IPS DF 6.9 (cell line): ENCODE results near the gene FOXP1.

Source experiments
- DNase-seq: peaks from one replicate; pipeline ENCODE4 v3.0.0-alpha.2; 2013; ENCODE audit warnings: low read depth, low spot score
- H3K27ac ChIP-seq: one replicate; pipeline ENCODE4 v1.5.1; 2013; ENCODE audit warnings: low read length, control low read depth
- H3K27me3 ChIP-seq: 2 replicates; pipeline ENCODE4 v1.6.1; 2013; ENCODE audit warnings: mild to moderate bottlenecking, low read length; ENCODE audit not compliant: control insufficient read depth, insufficient read depth
- H3K36me3 ChIP-seq: 2 replicates; pipeline ENCODE4 v1.6.1; 2013; ENCODE audit warnings: low read length; ENCODE audit not compliant: control insufficient read depth, insufficient read depth
- H3K4me1 ChIP-seq: 2 replicates; pipeline ENCODE4 v1.6.1; 2013; ENCODE audit warnings: low read length; ENCODE audit not compliant: control insufficient read depth, insufficient read depth
- H3K4me3 ChIP-seq: 2 replicates; pipeline ENCODE4 v1.5.1; 2013; ENCODE audit warnings: mild to moderate bottlenecking, low read length
- H3K9me3 ChIP-seq: 2 replicates; pipeline ENCODE4 v1.6.1; 2013; ENCODE audit warnings: low read length, inconsistent platforms; ENCODE audit not compliant: control insufficient read depth, insufficient read depth
- WGBS: extraction: QIAGEN DNeasy Blood & Tissue Kit; methylation state at CpG from one replicate; pipeline ENCODE4 v1.1.7; 2013; ENCODE audit warnings: mixed read lengths, missing lambda C conversion rate; ENCODE audit not compliant: insufficient read length, insufficient coverage; 5-methylcytosine and 5-hydroxymethylcytosine counted together

The FOXP1 gene

DNA sequence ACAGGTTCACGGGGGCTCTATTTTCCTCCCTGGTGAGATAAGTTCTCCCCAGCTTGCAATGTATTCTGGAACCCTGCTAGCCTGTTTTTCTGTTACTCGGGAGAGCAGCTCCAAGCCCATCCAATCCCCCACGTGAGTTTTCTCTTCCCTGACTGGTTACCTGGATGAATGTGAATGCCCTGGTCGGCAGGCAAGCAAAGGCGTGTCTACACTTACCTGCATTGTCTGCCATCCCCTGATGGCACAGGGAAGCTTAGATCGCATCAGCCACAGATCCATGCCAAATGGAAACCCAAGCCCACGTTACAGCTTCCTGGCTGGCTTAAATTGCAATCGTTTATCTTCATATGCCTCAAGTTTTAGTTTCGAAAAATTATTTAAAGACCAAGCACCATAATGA is 149.9 kb downstream of the FOXP1 start:
- no peaks in the 10 kb centered on the region; the same call in 1 of the 2 replicates for H3K4me1 ChIP-seq
- H3K4me3 ChIP-seq: no peak overlapping the region
- no peaks in the 10 kb centered on the region for H3K9me3 ChIP-seq
- H3K27me3 ChIP-seq: no peaks in the 10 kb centered on the region
- DNase-seq: no peak
- WGBS: no CpG with 5 or more reads among the region's 9 CpGs
- H3K27ac ChIP-seq: no peak overlapping the region
- no peaks in the 10 kb centered on the region for H3K36me3 ChIP-seq

DNA sequence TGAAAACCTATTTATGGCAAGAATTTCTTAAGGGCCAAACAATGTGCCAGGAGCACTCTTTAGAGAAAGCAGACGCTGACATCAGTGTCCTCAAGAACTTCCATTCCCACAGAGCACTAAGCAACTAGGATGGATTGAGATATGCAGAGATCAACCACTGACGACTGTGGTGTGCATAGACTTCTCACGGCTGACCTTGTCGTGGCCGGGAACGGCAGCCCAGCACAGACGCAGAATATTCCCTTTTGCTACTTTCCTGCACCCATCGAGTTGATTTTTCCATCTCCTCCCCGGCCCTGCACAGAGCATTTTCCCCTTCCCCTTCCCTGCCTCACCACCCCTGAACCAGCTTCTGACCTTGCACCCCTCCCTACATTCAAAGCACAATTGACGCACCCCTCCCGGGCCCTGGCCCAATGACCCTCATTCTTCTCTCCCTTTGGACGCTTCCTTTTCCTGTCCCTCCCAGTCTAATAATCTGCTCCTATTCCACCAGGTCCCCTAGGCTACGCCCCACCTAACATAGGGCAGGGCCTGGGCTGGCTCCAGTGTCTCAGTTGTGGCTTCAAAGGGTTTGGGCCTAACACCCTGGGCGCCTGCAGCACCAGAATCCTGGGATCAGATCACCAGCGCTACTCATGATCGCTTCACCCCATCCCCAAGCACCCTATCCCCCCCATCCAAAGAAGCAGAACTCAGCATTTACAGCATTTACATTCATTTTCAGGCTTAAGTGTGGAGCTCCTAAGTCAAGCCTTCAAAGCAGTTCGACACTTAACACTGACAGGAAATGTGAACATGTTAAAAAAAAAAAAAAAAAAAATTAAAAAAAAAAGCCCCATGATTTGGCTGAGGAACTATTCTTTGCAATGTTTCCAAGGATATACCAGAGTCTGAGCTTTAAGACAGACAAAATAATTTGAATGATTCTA is 151.2 kb downstream of the FOXP1 start:
- no peak for DNase-seq
- H3K36me3 ChIP-seq: no peaks in the 10 kb centered on the region
- no CpG with 5 or more reads among the region's 17 CpGs for WGBS
- no peaks in the 10 kb centered on the region for H3K9me3 ChIP-seq
- H3K4me3 ChIP-seq: no peak overlapping the region
- no peak overlapping the region for H3K27ac ChIP-seq
- no peaks in the 10 kb centered on the region for H3K27me3 ChIP-seq
- no peaks in the 10 kb centered on the region; the same call in 1 of the 2 replicates for H3K4me1 ChIP-seq

DNA sequence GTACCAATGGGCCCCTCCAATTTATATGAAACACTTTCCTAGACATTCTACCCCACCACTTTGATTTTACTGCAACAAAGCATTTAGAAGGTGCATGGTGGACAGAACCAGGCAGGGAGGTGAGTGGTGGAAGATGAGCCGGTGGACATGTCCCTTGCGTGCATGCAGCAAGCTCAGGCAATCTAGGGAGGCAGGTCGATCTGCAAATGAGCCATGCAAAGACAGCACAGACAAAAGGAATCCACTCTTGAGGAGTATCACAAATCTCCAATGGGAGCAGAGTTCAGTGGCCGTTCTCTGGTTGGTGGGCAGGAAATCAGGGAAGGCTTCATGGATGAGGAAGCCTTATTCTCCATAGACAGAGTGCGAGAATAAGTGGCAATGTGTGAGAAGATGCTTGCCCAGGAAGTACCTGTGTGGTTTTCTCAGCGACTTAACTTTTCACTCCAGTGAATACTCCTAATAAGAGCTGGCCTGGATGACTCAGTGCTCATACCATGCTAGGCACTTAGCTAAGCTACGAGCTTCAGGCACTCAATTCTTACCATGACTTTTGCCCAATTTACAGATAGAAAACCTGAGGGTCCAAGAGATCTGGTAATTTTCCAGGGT is 152.5 kb downstream of the FOXP1 start:
- DNase-seq: no peak
- H3K9me3 ChIP-seq: no peaks in the 10 kb centered on the region
- H3K27ac ChIP-seq: no peak overlapping the region
- H3K4me1 ChIP-seq: no peaks in the 10 kb centered on the region; the same call in 1 of the 2 replicates
- H3K4me3 ChIP-seq: no peak overlapping the region
- WGBS: no CpG with 5 or more reads among the region's 7 CpGs
- no peaks in the 10 kb centered on the region for H3K27me3 ChIP-seq
- H3K36me3 ChIP-seq: no peaks in the 10 kb centered on the region

- H3K27me3 ChIP-seq: no peaks in the 10 kb centered on the region
- H3K36me3 ChIP-seq: no peaks in the 10 kb centered on the region
- WGBS: no CpG with 5 or more reads among the region's 5 CpGs
- no peaks in the 10 kb centered on the region for H3K9me3 ChIP-seq
- no peak overlapping the region for H3K27ac ChIP-seq
- no peaks in the 10 kb centered on the region; the same call in 1 of the 2 replicates for H3K4me1 ChIP-seq
- DNase-seq: no peak
- H3K4me3 ChIP-seq: no peak overlapping the region
Observed at GRCh38 chr3:71429597-71429988, 153.9 kb downstream of the FOXP1 start.

GRCh38 chr3:71428841-71429596 is 154.5 kb downstream of the FOXP1 start:
- Histone ChIP-seq H3K27ac (no peak overlapping the region), H3K36me3 (no peaks in the 10 kb centered on the region), H3K9me3 (no peaks in the 10 kb centered on the region), H3K27me3 (no peaks in the 10 kb centered on the region), H3K4me1 (no peaks in the 10 kb centered on the region; the same call in 1 of the 2 replicates), H3K4me3 (no peak overlapping the region)
- WGBS: no CpG with 5 or more reads among the region's 17 CpGs
- DNase-seq: no peak

GRCh38 chr3:71425491-71426071 is 157.9 kb downstream of the FOXP1 start:
- no peak for DNase-seq
- WGBS: no CpG with 5 or more reads among the region's 2 CpGs
- Histone ChIP-seq H3K27ac (no peak overlapping the region), H3K27me3 (no peaks in the 10 kb centered on the region), H3K36me3 (no peaks in the 10 kb centered on the region), H3K4me3 (no peak overlapping the region), H3K4me1 (no peaks in the 10 kb centered on the region; the same call in 1 of the 2 replicates), H3K9me3 (no peaks in the 10 kb centered on the region)

GRCh38 chr3:71423151-71423906 is 160.2 kb downstream of the FOXP1 start:
- no peak overlapping the region for H3K4me3 ChIP-seq
- no CpG with 5 or more reads among the region's 12 CpGs for WGBS
- no peaks in the 10 kb centered on the region for H3K9me3 ChIP-seq
- DNase-seq: no peak
- no peak overlapping the region for H3K27ac ChIP-seq
- no peaks in the 10 kb centered on the region; the same call in 1 of the 2 replicates for H3K4me1 ChIP-seq
- no peaks in the 10 kb centered on the region for H3K27me3 ChIP-seq
- H3K36me3 ChIP-seq: no peaks in the 10 kb centered on the region

DNA sequence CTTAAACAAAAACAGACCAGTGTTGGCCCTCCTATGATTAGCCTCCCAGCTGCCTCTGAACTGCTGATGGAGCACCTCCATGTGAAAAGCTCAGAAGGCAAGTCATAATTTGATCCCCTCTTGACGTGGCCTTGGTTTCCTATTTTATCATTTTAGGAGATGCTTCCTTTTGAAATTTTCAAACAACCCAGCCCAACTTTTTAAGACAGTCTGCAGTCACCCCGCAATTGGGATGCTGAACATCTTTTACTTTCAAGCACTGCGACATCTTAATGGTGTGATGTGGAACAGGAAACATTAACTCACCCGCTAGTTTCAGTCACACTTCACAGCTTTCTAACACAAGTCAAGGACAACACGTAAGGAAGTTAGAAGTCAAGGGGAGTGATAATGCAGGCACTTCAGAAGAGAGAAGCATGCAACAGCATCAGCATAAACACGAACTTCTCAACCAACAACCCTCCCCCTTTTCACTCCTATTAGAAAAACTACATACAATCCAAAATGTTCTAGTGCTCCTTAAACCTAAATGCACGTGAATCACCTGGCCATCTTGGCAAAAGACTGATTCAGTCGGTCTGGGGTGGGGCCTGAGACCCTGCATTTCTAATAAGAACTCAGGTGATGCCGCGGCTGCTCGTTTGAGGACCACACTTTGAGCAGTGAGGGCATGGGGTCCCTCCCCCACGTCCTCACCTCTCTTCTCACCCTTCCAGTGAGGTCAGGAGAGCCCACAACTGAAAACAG is 161.5 kb downstream of the FOXP1 start:
- no peaks in the 10 kb centered on the region for H3K9me3 ChIP-seq
- H3K27me3 ChIP-seq: no peaks in the 10 kb centered on the region
- WGBS: no CpG with 5 or more reads among the region's 12 CpGs
- no peaks in the 10 kb centered on the region; the same call in 1 of the 2 replicates for H3K4me1 ChIP-seq
- no peak for DNase-seq
- H3K4me3 ChIP-seq: no peak overlapping the region
- H3K27ac ChIP-seq: no peak overlapping the region
- no peaks in the 10 kb centered on the region for H3K36me3 ChIP-seq

DNA sequence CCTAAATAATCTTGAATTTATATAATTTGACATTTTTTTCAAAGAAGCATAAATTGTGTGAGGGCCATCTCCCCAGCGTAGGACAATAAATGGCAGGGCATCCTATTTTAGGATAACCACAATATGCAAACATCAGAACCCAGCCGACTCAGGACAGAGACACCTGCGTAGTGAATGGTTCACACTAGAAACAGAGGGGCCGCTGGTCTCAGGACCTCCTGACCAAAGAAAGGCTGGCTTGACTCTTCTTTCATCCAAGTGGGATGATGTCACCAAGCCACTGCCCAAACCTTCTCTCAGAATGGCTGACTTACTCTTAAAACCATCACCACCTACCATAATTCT is 162.1 kb downstream of the FOXP1 start:
- H3K27me3 ChIP-seq: no peaks in the 10 kb centered on the region
- no peak overlapping the region for H3K4me3 ChIP-seq
- DNase-seq: no peak
- H3K4me1 ChIP-seq: no peaks in the 10 kb centered on the region; the same call in 1 of the 2 replicates
- H3K36me3 ChIP-seq: no peaks in the 10 kb centered on the region
- WGBS: no CpG with 5 or more reads among the region's 4 CpGs
- no peaks in the 10 kb centered on the region for H3K9me3 ChIP-seq
- H3K27ac ChIP-seq: no peak overlapping the region
